GM12878 (cell line): Measurements from ENCODE around the gene FRK. TPM values are rescaled to one million over a fixed set of nuclear protein-coding genes. Genes with fewer than 3 reads are reported as not detected.
A peak's percentile ranks its signal among the peaks of the same experiment; 100 is the strongest.

Source experiments
- ATAC-seq: fragments of 200-7000 bp; cut with Tn5 transposase; 3 replicates; pipeline ENCODE4 v1.9.1; 2020; ENCODE audit warnings: mild to moderate bottlenecking, moderate library complexity
- BruUV-seq: library from RNA; stranded (reverse); fragments of 400-500 nt; replicated peaks from 2 replicates; lab custom pipeline; 2021; lab: Mats Ljungman, UMichigan
- CTCF ChIA-PET: fragments of 300-600 bp; sonication (Branson Sonifier 250); formaldehyde crosslinking; extraction: SDS; loops from one replicate; lab custom pipeline; 2021; ENCODE audit warnings: inconsistent platforms; lab: Yijun Ruan, JAX
- POLR2A ChIA-PET: fragments of 350-600 bp; formaldehyde crosslinking; extraction: SDS; loops from one replicate; lab custom pipeline; 2021; ENCODE audit warnings: inconsistent platforms; lab: Charles Lee
- RAD21 ChIA-PET: fragments of 300-600 bp; sonication (Branson Sonifier 250); formaldehyde crosslinking; loops from one replicate; lab custom pipeline; 2023; ENCODE audit warnings: antibody characterized with exemption; ENCODE audit not compliant: unreplicated experiment; lab: Charles Lee
- SMC1A ChIA-PET: fragments of 300-600 bp; sonication (Branson Sonifier 250); formaldehyde crosslinking; loops from one replicate; lab custom pipeline; 2023; ENCODE audit not compliant: unreplicated experiment, uncharacterized antibody; lab: Charles Lee
- DNase-seq: peaks from one replicate; pipeline ENCODE4 v3.0.0-alpha.2; 2011; ENCODE audit warnings: low read depth, low spot score
- FAIRE-seq: peaks from 3 replicates; lab custom pipeline; 2011; peaks lifted over from hg19 to GRCh38; lab: Jason Lieb, UNC
- H2AFZ ChIP-seq: 2 replicates; pipeline ENCODE4 v1.6.0; 2011; ENCODE audit warnings: low read depth, low read length, control low read depth; ENCODE audit not compliant: control insufficient read depth
- H3K27ac ChIP-seq: 2 replicates; pipeline ENCODE4 v1.5.1; 2011; ENCODE audit warnings: control low read depth; ENCODE audit not compliant: control insufficient read depth, insufficient read depth
- H3K27me3 ChIP-seq, 2 experiments: replicated peaks in 1 of 2; 2 replicates each; pipeline versions ENCODE4 v1.6.0 to v1.6.1; 2011; ENCODE audit warnings: low read length in 1 of 2; ENCODE audit not compliant: control insufficient read depth in 2 of 2, insufficient read depth in 2 of 2
- H3K36me3 ChIP-seq, 2 experiments: 2 replicates each; pipeline ENCODE4 v1.5.1; 2011; ENCODE audit warnings: low read length in 1 of 2; ENCODE audit not compliant: control insufficient read depth in 2 of 2, insufficient read depth in 2 of 2
- H3K4me1 ChIP-seq: 2 replicates; pipeline ENCODE4 v1.6.1; 2011; ENCODE audit warnings: mild to moderate bottlenecking, low read length, moderate library complexity, mixed read lengths; ENCODE audit not compliant: control insufficient read depth, insufficient read depth
- H3K4me2 ChIP-seq: 2 replicates; pipeline ENCODE4 v1.6.0; 2011; ENCODE audit warnings: control low read depth; ENCODE audit not compliant: control insufficient read depth, insufficient read depth
- H3K4me3 ChIP-seq: fragments of 200-600 bp; sonication (generic); 2 replicates; pipeline ENCODE4 v1.5.1; 2016
- H3K79me2 ChIP-seq: 2 replicates; pipeline ENCODE4 v1.6.0; 2011; ENCODE audit warnings: low read length; ENCODE audit not compliant: control insufficient read depth, insufficient read depth
- H3K9ac ChIP-seq: 2 replicates; pipeline ENCODE4 v1.8.0; 2011; ENCODE audit warnings: low read length, control low read depth, mixed read lengths; ENCODE audit not compliant: control insufficient read depth, insufficient read depth
- H3K9me3 ChIP-seq: replicated peaks from 3 replicates; pipeline ENCODE4 v1.5.1; 2011; ENCODE audit warnings: mild to moderate bottlenecking, low read length; ENCODE audit not compliant: control insufficient read depth, insufficient read depth
- H4K20me1 ChIP-seq: 2 replicates; pipeline ENCODE4 v1.6.0; 2011; ENCODE audit not compliant: control insufficient read depth, insufficient read depth
- CBFB ChIP-seq: IDR thresholded peaks from 2 replicates; pipeline ENCODE4 v1.6.1; 2016; ENCODE audit warnings: antibody characterized with exemption, low read depth
- CBX3 ChIP-seq: fragments of 200-600 bp; sonication (generic); IDR thresholded peaks from 2 replicates; pipeline ENCODE4 v1.6.1; 2016; ENCODE audit warnings: low read depth, borderline replicate concordance
- EP300 ChIP-seq, 2 experiments: fragments of 150-350 bp in 1 of 2; IDR thresholded peaks; 2 replicates each; pipeline ENCODE4 v1.6.1; 2011 to 2012; ENCODE audit warnings: low read depth in 2 of 2, low read length in 2 of 2, borderline replicate concordance in 1 of 2, improper control_type of control experiment in 1 of 2, inconsistent platforms in 1 of 2; ENCODE audit not compliant: control insufficient read depth in 1 of 2
- IKZF2 ChIP-seq, 2 experiments: fragments of 450-650 bp; IDR thresholded peaks; 2 replicates each; pipeline ENCODE4 v1.6.1; 2017; ENCODE audit warnings: mild to moderate bottlenecking in 2 of 2, moderate library complexity in 2 of 2
- NBN ChIP-seq: fragments of 450-650 bp; IDR thresholded peaks from 2 replicates; pipeline ENCODE4 v1.6.1; 2016
- NFYB ChIP-seq: IDR thresholded peaks from 2 replicates; pipeline ENCODE4 v1.6.1; 2011; ENCODE audit warnings: low read depth, mild to moderate bottlenecking, low read length, improper control_type of control experiment, moderate library complexity; ENCODE audit not compliant: insufficient read depth
- RAD51 ChIP-seq: fragments of 450-650 bp; IDR thresholded peaks from 2 replicates; pipeline ENCODE4 v1.6.1; 2016; ENCODE audit warnings: moderate library complexity, mild to moderate bottlenecking, inconsistent platforms
- SP1 ChIP-seq: IDR thresholded peaks from one replicate; pipeline ENCODE4 v1.6.1; 2011; ENCODE audit warnings: low read depth, low read length
- TCF3 ChIP-seq: IDR thresholded peaks from 2 replicates; pipeline ENCODE4 v1.6.1; 2012; ENCODE audit warnings: low read depth, mild to moderate bottlenecking, low read length, borderline replicate concordance; ENCODE audit not compliant: insufficient read depth
- WGBS: methylation state at CpG from one replicate; pipeline ENCODE4 v1.1.6; 2016; ENCODE audit warnings: low lambda C conversion rate; ENCODE audit not compliant: insufficient replicate concordance, insufficient coverage; ENCODE audit errors: missing lambda C conversion rate; 5-methylcytosine and 5-hydroxymethylcytosine counted together
- in situ Hi-C: fragments of 300-500 bp; cut with MboI; formaldehyde crosslinking; loops from 9 replicates; pipeline ENCODE4 v1.14.3; 2018; ENCODE audit warnings: mixed read lengths
- intact Hi-C: fragments of 100-400 bp; cut with micrococcal nuclease; formaldehyde crosslinking; loops from one replicate; pipeline ENCODE4 v1.14.2; 2022; ENCODE audit not compliant: unreplicated experiment
- polyA plus RNA-seq, 11 experiments: library from polyadenylated mRNA; depleted of rRNA in 4 of 11; unstranded in 6 of 11; stranded (reverse) in 5 of 11; fragments of >200 nt; fragmentation: Nextera tagmentation in 4 of 11; fragmentation: Illumina TruSeq in 1 of 11; extraction: Ambion mirVana in 4 of 11; extraction: Trizol in 1 of 11; gene quantifications; 1 replicate in 1 of 11; 2 replicates in 10 of 11; pipeline versions ENCODE4 v1.2.1 to v1.2.3, GENCODE V29; 2011 to 2016; ENCODE audit warnings: inconsistent platforms in 2 of 11, missing spikeins in 2 of 11, low read depth in 1 of 11
- total RNA-seq, 4 experiments: library from RNA; depleted of rRNA in 3 of 4; stranded (reverse); fragments of >200 nt in 3 of 4; fragmentation: Illumina TruSeq in 1 of 4; extraction: Trizol in 1 of 4; gene quantifications; 2 replicates each; pipeline versions ENCODE4 v1.2.1 to v1.2.3, GENCODE V29; 2013 to 2021
- TF ChIP-seq, protein P1 (sequence below): fragments of 450-650 bp; IDR thresholded peaks from 2 replicates; pipeline ENCODE4 v1.6.1; 2017; ENCODE audit warnings: borderline replicate concordance
- TF ChIP-seq, protein P2 (sequence below): IDR thresholded peaks from 2 replicates; pipeline ENCODE4 v1.6.1; 2011; ENCODE audit warnings: mild to moderate bottlenecking, low read depth, low read length, moderate library complexity; ENCODE audit not compliant: insufficient replicate concordance
- TF ChIP-seq, protein P3 (sequence below): IDR thresholded peaks from 2 replicates; pipeline ENCODE4 v1.6.1; 2012; ENCODE audit warnings: improper control_type of control experiment, low read depth, low read length; ENCODE audit not compliant: insufficient replicate concordance

FRK gene
- total and polyA plus RNA-seq, 10 of the 15 experiments (the other 5 are each of a cell fraction or from before 2014, with no cell fraction given), result 0.29 to 2.4 (median 1.2) TPM

DNA sequence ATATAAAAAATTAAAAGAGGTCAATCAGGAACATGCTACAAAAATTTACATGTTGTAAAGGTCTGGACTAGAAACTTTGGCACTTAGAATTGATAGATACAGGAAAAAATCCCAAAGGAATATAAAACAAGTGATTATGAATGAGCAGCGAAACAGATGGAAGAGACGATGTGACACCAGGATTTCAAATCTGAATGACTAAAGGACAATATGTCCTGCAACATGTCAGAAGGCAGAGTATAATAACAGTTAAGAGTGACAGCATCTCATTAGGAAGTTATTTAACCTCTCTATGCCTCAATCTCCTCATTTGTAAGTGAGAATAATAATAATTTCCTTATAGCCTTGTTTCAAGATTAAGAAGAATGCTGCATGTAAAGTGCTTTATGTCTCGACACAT lies 50.3 kb downstream of the FRK start (continued):
- TF ChIP-seq CBX3, result no peak
- TF ChIP-seq, protein P1, sequence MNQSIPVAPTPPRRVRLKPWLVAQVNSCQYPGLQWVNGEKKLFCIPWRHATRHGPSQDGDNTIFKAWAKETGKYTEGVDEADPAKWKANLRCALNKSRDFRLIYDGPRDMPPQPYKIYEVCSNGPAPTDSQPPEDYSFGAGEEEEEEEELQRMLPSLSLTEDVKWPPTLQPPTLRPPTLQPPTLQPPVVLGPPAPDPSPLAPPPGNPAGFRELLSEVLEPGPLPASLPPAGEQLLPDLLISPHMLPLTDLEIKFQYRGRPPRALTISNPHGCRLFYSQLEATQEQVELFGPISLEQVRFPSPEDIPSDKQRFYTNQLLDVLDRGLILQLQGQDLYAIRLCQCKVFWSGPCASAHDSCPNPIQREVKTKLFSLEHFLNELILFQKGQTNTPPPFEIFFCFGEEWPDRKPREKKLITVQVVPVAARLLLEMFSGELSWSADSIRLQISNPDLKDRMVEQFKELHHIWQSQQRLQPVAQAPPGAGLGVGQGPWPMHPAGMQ, result no peak
- TF ChIP-seq RAD51, result no peak
- no peak for TF ChIP-seq CBFB

DNA sequence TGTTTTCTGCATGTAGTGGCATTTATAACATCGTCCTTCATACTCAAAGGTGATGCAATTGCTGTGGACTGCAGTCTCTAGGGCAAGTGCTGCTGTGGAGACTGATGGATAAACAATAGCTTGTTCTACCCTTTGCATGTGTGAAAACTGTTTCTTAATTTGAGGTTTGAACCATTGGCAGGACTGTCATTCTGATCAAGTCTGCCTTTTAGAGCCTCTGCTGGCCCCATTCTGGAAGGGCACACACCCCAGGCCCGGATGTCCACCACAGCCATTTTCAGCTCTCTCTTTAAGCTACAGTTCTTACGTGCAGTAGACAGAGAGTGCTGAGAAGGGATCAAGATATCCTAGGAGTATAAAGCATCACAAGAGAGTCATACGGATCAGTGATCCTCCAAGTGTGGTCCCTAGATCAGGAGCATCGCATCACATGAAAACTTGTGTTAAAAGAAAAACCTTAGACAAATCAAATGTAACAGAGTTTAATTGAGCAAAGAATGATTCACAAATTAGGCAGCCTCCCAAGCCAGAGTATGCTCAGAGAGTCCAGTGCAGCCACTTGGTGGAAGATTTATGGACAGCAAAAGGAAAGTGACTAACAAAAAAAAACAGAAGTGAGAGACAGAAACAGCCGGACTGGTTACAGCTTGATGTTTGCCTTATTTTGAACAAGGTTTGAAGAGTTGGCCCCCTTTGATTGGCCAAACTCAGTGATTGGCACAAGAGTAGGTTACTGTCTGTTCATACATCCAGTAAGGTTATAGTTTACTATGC lies 52.0 kb downstream of the FRK start:
- intact Hi-C loops, result no loop called here
- ATAC-seq, result peak; percentile 70
- TF ChIP-seq EP300 (IDR thresholded peaks at IDR 0.05; ENCODE audit: borderline replicate concordance in 1 of 2, control insufficient read depth in 1 of 2, low read depth in 2 of 2, low read length in 2 of 2) (peak in 1 of 2 experiments; percentile 31; a peak in 1 of 4 replicates), IKZF2 (IDR thresholded peaks at IDR 0.05) (peak in 1 of 2 experiments; percentile 17; a peak in 1 of 4 replicates), SP1 (peak; percentile 44), NBN (0 out of 2 replicates have a peak, but pooled peaks have one; percentile 40), NFYB (peak; percentile 66; the same call in 1 of the 2 replicates), TCF3 (no peak)
- TF ChIP-seq, protein P2, sequence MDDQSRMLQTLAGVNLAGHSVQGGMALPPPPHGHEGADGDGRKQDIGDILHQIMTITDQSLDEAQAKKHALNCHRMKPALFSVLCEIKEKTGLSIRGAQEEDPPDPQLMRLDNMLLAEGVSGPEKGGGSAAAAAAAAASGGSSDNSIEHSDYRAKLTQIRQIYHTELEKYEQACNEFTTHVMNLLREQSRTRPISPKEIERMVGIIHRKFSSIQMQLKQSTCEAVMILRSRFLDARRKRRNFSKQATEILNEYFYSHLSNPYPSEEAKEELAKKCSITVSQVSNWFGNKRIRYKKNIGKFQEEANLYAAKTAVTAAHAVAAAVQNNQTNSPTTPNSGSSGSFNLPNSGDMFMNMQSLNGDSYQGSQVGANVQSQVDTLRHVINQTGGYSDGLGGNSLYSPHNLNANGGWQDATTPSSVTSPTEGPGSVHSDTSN, result peak; percentile 87
- TF ChIP-seq, protein P3, sequence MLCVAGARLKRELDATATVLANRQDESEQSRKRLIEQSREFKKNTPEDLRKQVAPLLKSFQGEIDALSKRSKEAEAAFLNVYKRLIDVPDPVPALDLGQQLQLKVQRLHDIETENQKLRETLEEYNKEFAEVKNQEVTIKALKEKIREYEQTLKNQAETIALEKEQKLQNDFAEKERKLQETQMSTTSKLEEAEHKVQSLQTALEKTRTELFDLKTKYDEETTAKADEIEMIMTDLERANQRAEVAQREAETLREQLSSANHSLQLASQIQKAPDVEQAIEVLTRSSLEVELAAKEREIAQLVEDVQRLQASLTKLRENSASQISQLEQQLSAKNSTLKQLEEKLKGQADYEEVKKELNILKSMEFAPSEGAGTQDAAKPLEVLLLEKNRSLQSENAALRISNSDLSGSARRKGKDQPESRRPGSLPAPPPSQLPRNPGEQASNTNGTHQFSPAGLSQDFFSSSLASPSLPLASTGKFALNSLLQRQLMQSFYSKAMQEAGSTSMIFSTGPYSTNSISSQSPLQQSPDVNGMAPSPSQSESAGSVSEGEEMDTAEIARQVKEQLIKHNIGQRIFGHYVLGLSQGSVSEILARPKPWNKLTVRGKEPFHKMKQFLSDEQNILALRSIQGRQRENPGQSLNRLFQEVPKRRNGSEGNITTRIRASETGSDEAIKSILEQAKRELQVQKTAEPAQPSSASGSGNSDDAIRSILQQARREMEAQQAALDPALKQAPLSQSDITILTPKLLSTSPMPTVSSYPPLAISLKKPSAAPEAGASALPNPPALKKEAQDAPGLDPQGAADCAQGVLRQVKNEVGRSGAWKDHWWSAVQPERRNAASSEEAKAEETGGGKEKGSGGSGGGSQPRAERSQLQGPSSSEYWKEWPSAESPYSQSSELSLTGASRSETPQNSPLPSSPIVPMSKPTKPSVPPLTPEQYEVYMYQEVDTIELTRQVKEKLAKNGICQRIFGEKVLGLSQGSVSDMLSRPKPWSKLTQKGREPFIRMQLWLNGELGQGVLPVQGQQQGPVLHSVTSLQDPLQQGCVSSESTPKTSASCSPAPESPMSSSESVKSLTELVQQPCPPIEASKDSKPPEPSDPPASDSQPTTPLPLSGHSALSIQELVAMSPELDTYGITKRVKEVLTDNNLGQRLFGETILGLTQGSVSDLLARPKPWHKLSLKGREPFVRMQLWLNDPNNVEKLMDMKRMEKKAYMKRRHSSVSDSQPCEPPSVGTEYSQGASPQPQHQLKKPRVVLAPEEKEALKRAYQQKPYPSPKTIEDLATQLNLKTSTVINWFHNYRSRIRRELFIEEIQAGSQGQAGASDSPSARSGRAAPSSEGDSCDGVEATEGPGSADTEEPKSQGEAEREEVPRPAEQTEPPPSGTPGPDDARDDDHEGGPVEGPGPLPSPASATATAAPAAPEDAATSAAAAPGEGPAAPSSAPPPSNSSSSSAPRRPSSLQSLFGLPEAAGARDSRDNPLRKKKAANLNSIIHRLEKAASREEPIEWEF, result no peak

More for the DNA sequence above, 52.0 kb downstream of the FRK start:
- H4K20me1 ChIP-seq, result no peaks in the 10 kb centered on the region
- H3K27ac ChIP-seq, result peak overlapping the region; percentile 72
- DNase-seq, result peak; percentile 73
- SMC1A ChIA-PET, result interaction anchor here (0.7 to 2.7 kb wide), 22 partner anchors 9 to 1259 kb away, joined by 3 to 35 read pairs (median 6); partner anchors contain the start of genes FRK and NT5DC1
- no peak overlapping the region for H3K4me3 ChIP-seq
- CTCF ChIA-PET, result interaction anchor here (0.7 to 7.8 kb wide), 15 partner anchors 9 to 279 kb away, joined by 3 to 183 read pairs (median 4); partner anchors contain the start of genes FRK and NT5DC1
- BruUV-seq, result no TSS peak
- in situ Hi-C loops, result no loop called here
- 0 out of 2 replicates have a peak overlapping the region, but pooled peaks have one; percentile 15 for H3K9ac ChIP-seq
- peaks cover 52% of the 10 kb centered on the region for H3K4me1 ChIP-seq
- peak overlapping the region; percentile 45 for H2AFZ ChIP-seq
- no peaks in the 10 kb centered on the region for H3K36me3 ChIP-seq
- peak; percentile 69 for FAIRE-seq
- POLR2A ChIA-PET, result interaction anchor here (0.7 to 2.4 kb wide), 12 partner anchors 9 to 382 kb away, joined by 3 to 16 read pairs (median 4); partner anchors contain the start of genes FRK and NT5DC1
- 75% methylated on average over 6 of the region's 6 CpGs for WGBS
- RAD21 ChIA-PET, result interaction anchor here (0.5 to 2.9 kb wide), 18 partner anchors 10 to 245 kb away, joined by 3 to 36 read pairs (median 3); partner anchors contain the start of genes FRK, NT5DC1 and TSPYL4
- no peaks in the 10 kb centered on the region for H3K9me3 ChIP-seq
- no peaks in the 10 kb centered on the region; the same call in 1 of the 2 replicates for H3K79me2 ChIP-seq
- H3K27me3 ChIP-seq, result no peaks in the 10 kb centered on the region
- H3K4me2 ChIP-seq, result peak overlapping the region; percentile 59
